ENCODE data around the gene PRUNE2.

Gene PRUNE2

GRCh38 chr9:76720245-76720644 lies 185.7 kb downstream of the PRUNE2 start:
- H3K4me3 ChIP-seq (ENCODE audit: low read depth, low read length): no peak overlapping the region
- no peak for TF ChIP-seq CTCF (IDR thresholded peaks at IDR 0.05; ENCODE audit: low read depth, low read length, missing control alignments)
- no peak for DNase-seq (ENCODE audit: low read depth)

DNA sequence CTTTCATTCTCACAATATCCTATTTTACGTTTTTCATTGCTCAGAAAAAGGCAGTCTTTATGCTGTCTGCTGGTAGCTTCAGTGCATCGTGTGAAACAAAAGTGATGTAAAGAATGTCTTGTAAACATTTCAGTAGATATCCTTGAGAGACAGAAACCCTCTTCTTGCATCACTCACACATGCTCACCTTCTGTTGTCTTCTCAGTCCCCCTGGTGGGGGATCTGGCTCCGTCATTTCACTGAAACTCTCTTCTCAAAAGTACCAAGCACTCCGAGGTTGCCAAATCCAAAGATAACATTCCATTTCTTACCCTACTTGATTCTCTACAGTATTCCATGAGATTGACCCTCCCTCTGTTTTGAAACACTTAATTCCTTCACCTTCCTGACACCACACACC lies 187.7 kb downstream of the PRUNE2 start:
- no peak for DNase-seq (ENCODE audit: low read depth)
- TF ChIP-seq CTCF (IDR thresholded peaks at IDR 0.05; ENCODE audit: low read depth, low read length, missing control alignments): no peak
- H3K4me3 ChIP-seq (ENCODE audit: low read depth, low read length): no peak overlapping the region

DNA sequence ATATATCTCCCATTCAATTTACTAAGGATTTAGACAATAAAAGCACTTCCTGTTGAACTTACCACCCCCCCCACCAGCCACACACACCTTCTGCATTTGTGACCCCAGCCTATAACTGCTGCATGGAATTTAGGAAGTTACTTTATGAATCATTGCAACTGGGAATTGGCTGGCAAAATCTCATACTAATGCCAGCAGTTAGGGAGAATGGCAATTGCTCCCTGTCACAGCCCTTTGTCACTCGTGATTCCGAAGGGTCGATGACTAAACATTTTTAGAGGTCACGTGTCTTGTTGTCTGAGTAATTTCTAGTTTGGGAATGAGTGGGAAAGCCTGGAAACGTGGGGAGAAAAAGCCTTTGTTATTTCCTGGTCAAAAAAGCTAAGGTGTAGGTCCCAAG lies 188.3 kb downstream of the PRUNE2 start:
- no peak overlapping the region for H3K4me3 ChIP-seq (ENCODE audit: low read depth, low read length)
- no peak for DNase-seq (ENCODE audit: low read depth)
- TF ChIP-seq CTCF (IDR thresholded peaks at IDR 0.05; ENCODE audit: low read depth, low read length, missing control alignments): no peak

GRCh38 chr9:76717176-76717575 lies 188.7 kb downstream of the PRUNE2 start:
- no peak overlapping the region for H3K4me3 ChIP-seq (ENCODE audit: low read depth, low read length)
- TF ChIP-seq CTCF (IDR thresholded peaks at IDR 0.05; ENCODE audit: low read depth, low read length, missing control alignments): no peak
- DNase-seq (ENCODE audit: low read depth): no peak

DNA sequence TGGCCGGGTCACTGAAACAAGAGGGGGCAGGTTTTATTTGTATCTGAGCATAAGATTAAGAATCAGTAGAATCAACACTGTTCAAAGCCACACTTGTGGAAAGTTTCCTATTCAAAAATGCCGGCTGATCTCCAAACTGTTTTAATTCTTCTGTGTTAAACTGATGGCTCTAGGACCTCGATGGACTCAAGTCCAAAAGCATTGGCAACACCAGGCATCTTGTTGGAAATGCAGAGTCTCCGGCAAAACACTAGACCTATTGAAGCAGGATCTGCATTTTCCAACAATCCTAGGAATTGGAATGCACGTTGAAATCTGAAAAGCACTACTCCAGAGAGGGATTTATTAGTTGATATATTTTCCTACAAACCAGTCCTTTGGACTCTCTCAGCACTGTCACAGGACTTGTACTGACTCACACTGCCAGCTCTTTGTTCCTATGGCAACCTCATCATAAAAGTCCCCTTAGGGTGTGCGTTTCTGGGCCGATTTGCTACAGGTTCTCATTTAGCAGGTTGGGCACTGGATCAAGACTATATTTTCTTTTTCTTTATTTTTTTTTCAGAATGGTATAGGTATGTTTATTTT lies 189.7 kb downstream of the PRUNE2 start:
- no peak for TF ChIP-seq CTCF (IDR thresholded peaks at IDR 0.05; ENCODE audit: low read depth, low read length, missing control alignments)
- DNase-seq (ENCODE audit: low read depth): no peak
- no peak overlapping the region for H3K4me3 ChIP-seq (ENCODE audit: low read depth, low read length)

- TF ChIP-seq CTCF (IDR thresholded peaks at IDR 0.05; ENCODE audit: low read depth, low read length, missing control alignments): no peak
- no peak for DNase-seq (ENCODE audit: low read depth)
- no peak overlapping the region for H3K4me3 ChIP-seq (ENCODE audit: low read depth, low read length)
These were observed 192.5 kb downstream of the PRUNE2 start for GRCh38 chr9:76713381-76713780.

- no peak overlapping the region for H3K4me3 ChIP-seq (ENCODE audit: low read depth, low read length)
- no peak for DNase-seq (ENCODE audit: low read depth)
- TF ChIP-seq CTCF (IDR thresholded peaks at IDR 0.05; ENCODE audit: low read depth, low read length, missing control alignments): no peak
These were observed 196.9 kb downstream of the PRUNE2 start for GRCh38 chr9:76709020-76709419.

All from GM12864 (cell line).